IPS DF 6.9 (cell line): ENCODE results near the gene FDXACB1.
"Not testable (repeated sequence)": the region's sequence is repeated elsewhere in the genome, so short reads cannot be mapped to it uniquely, and the experiment has no call there.

Experiments used
- DNase-seq: peaks from one replicate; pipeline ENCODE4 v3.0.0-alpha.2; 2013; ENCODE audit warnings: low read depth, low spot score
- H3K27ac ChIP-seq: one replicate; pipeline ENCODE4 v1.5.1; 2013; ENCODE audit warnings: low read length, control low read depth
- H3K27me3 ChIP-seq: 2 replicates; pipeline ENCODE4 v1.6.1; 2013; ENCODE audit warnings: mild to moderate bottlenecking, low read length; ENCODE audit not compliant: control insufficient read depth, insufficient read depth
- H3K36me3 ChIP-seq: 2 replicates; pipeline ENCODE4 v1.6.1; 2013; ENCODE audit warnings: low read length; ENCODE audit not compliant: control insufficient read depth, insufficient read depth
- H3K4me1 ChIP-seq: 2 replicates; pipeline ENCODE4 v1.6.1; 2013; ENCODE audit warnings: low read length; ENCODE audit not compliant: control insufficient read depth, insufficient read depth
- H3K4me3 ChIP-seq: 2 replicates; pipeline ENCODE4 v1.5.1; 2013; ENCODE audit warnings: mild to moderate bottlenecking, low read length
- H3K9me3 ChIP-seq: 2 replicates; pipeline ENCODE4 v1.6.1; 2013; ENCODE audit warnings: low read length, inconsistent platforms; ENCODE audit not compliant: control insufficient read depth, insufficient read depth
- WGBS: extraction: QIAGEN DNeasy Blood & Tissue Kit; methylation state at CpG from one replicate; pipeline ENCODE4 v1.1.7; 2013; ENCODE audit warnings: mixed read lengths, missing lambda C conversion rate; ENCODE audit not compliant: insufficient read length, insufficient coverage; 5-methylcytosine and 5-hydroxymethylcytosine counted together

Gene FDXACB1

GRCh38 chr11:111908639-111909305, 29.8 kb upstream of the FDXACB1 start:
- no peak for DNase-seq
- Histone ChIP-seq H3K4me3 (no peak overlapping the region), H3K27ac (no peak overlapping the region), H3K36me3 (no peaks in the 10 kb centered on the region), H3K4me1 (peaks cover 8% of the 10 kb centered on the region), H3K27me3 (no peaks in the 10 kb centered on the region), H3K9me3 (no peaks in the 10 kb centered on the region)
- WGBS = no CpG with 5 or more reads among the region's 5 CpGs

GRCh38 chr11:111906680-111907079, 27.7 kb upstream of the FDXACB1 start:
- Histone ChIP-seq H3K4me3 (no peak overlapping the region), H3K9me3 (no peaks in the 10 kb centered on the region), H3K36me3 (no peaks in the 10 kb centered on the region), H3K27ac (no peak overlapping the region), H3K27me3 (no peaks in the 10 kb centered on the region), H3K4me1 (no peaks in the 10 kb centered on the region)
- no CpG with 5 or more reads among the region's 1 CpG for WGBS
- no peak for DNase-seq

GRCh38 chr11:111905411-111905810, 26.4 kb upstream of the FDXACB1 start:
- no peak for DNase-seq

GRCh38 chr11:111886844-111887243, 7.9 kb upstream of the FDXACB1 start:
- no peak overlapping the region for H3K27ac ChIP-seq
- H3K36me3 ChIP-seq = no peaks in the 10 kb centered on the region
- WGBS = no CpG with 5 or more reads among the region's 2 CpGs
- no peak overlapping the region for H3K4me3 ChIP-seq
- no peaks in the 10 kb centered on the region for H3K9me3 ChIP-seq
- H3K27me3 ChIP-seq = no peaks in the 10 kb centered on the region
- no peaks in the 10 kb centered on the region for H3K4me1 ChIP-seq
- no peak for DNase-seq

More at GRCh38 chr11:111905411-111905810, 26.4 kb upstream of the FDXACB1 start:
- Histone ChIP-seq H3K27ac (no peak overlapping the region), H3K4me1 (no peaks in the 10 kb centered on the region), H3K4me3 (no peak overlapping the region), H3K36me3 (no peaks in the 10 kb centered on the region), H3K27me3 (no peaks in the 10 kb centered on the region), H3K9me3 (no peaks in the 10 kb centered on the region)
- WGBS = no CpG with 5 or more reads among the region's 2 CpGs

- whole genome bisulfite sequencing = no CpG with 5 or more reads among the region's 4 CpGs
- no peak for DNase-seq
- Histone ChIP-seq H3K9me3 (no peaks in the 10 kb centered on the region), H3K27ac (no peak overlapping the region), H3K4me3 (no peak overlapping the region), H3K27me3 (no peaks in the 10 kb centered on the region), H3K36me3 (no peaks in the 10 kb centered on the region), H3K4me1 (no peaks in the 10 kb centered on the region)
Measured at GRCh38 chr11:111886032-111886431, 7.1 kb upstream of the FDXACB1 start.

GRCh38 chr11:111885053-111885452, 6.1 kb upstream of the FDXACB1 start:
- H3K4me3 ChIP-seq, H3K27ac ChIP-seq, H3K9me3 ChIP-seq, H3K36me3 ChIP-seq, H3K4me1 ChIP-seq, H3K27me3 ChIP-seq, DNase-seq: not testable (repeated sequence)
- no CpG with 5 or more reads among the region's 4 CpGs for WGBS

GRCh38 chr11:111882202-111882601, 3.2 kb upstream of the FDXACB1 start:
- Histone ChIP-seq H3K27ac (no peak overlapping the region), H3K4me1 (no peaks in the 10 kb centered on the region), H3K36me3 (no peaks in the 10 kb centered on the region), H3K27me3 (no peaks in the 10 kb centered on the region), H3K9me3 (no peaks in the 10 kb centered on the region), H3K4me3 (no peak overlapping the region)
- no peak for DNase-seq
- no CpG with 5 or more reads among the region's 5 CpGs for WGBS

- no peaks in the 10 kb centered on the region for H3K9me3 ChIP-seq
- H3K4me3 ChIP-seq = peak overlapping the region; percentile 56; the same call in 1 of the 2 replicates
- no peaks in the 10 kb centered on the region for H3K36me3 ChIP-seq
- DNase-seq = no peak
- H3K27ac ChIP-seq = no peak overlapping the region
- H3K27me3 ChIP-seq = no peaks in the 10 kb centered on the region
- H3K4me1 ChIP-seq = no peaks in the 10 kb centered on the region
- no CpG with 5 or more reads among the region's 6 CpGs for WGBS
Measured at GRCh38 chr11:111879637-111879960, 634 bp upstream of the FDXACB1 start.

- DNase-seq = no peak
- Histone ChIP-seq H3K4me1 (no peaks in the 10 kb centered on the region), H3K36me3 (no peaks in the 10 kb centered on the region), H3K4me3 (peak overlapping the region; percentile 62; the same call in 1 of the 2 replicates), H3K27ac (no peak overlapping the region), H3K27me3 (no peaks in the 10 kb centered on the region), H3K9me3 (no peaks in the 10 kb centered on the region)
- no CpG with 5 or more reads among the region's 13 CpGs for WGBS
Measured at GRCh38 chr11:111878385-111878848, 548 bp downstream of the FDXACB1 start.

- Histone ChIP-seq H3K27me3 (no peaks in the 10 kb centered on the region), H3K4me3 (peak overlapping the region; percentile 95; the same call in 1 of the 2 replicates), H3K4me1 (no peaks in the 10 kb centered on the region), H3K9me3 (no peaks in the 10 kb centered on the region), H3K27ac (no peak overlapping the region), H3K36me3 (no peaks in the 10 kb centered on the region)
- no CpG with 5 or more reads among the region's 5 CpGs for WGBS
- DNase-seq = no peak
Measured at GRCh38 chr11:111871693-111872161, 7.2 kb downstream of the FDXACB1 start.
